Left lung (tissue), 10 donors: ENCODE results near the gene FCGBP. TPM values are rescaled to one million over a fixed set of nuclear protein-coding genes. Genes with fewer than 3 reads are reported as not detected.
"Not testable (repeated sequence)": the region's sequence is repeated elsewhere in the genome, so short reads cannot be mapped to it uniquely, and the experiment has no call there.

Source experiments
- ATAC-seq: fragments of 200-7000 bp; cut with Tn5 transposase; one replicate; pipeline ENCODE4 v1.9.1; 2020; ENCODE audit warnings: moderate library complexity
- DNase-seq, 4 donors: peaks; one replicate each; pipeline ENCODE4 v3.0.0-alpha.2; 2013 to 2020
- H3K27ac ChIP-seq, 2 donors: fragments of 200-600 bp; sonication (generic) in 1 of 2; one replicate each; pipeline versions ENCODE4 v1.5.0 to v1.8.0; 2020 to 2021
- H3K27me3 ChIP-seq, 2 donors: fragments of 200-600 bp; sonication (generic) in 1 of 2; one replicate each; pipeline versions ENCODE4 v1.5.0 to v1.8.0; 2020 to 2021
- H3K36me3 ChIP-seq, 2 donors: fragments of 200-600 bp; sonication (generic) in 1 of 2; one replicate each; pipeline versions ENCODE4 v1.5.0 to v1.8.0; 2020 to 2021
- H3K4me1 ChIP-seq, 2 donors: fragments of 200-600 bp; one replicate each; pipeline ENCODE4 v1.8.0; 2021
- H3K4me3 ChIP-seq, 2 donors: fragments of 200-600 bp; sonication (generic) in 1 of 2; one replicate each; pipeline versions ENCODE4 v1.5.0 to v1.8.0; 2020 to 2021; ENCODE audit warnings: mild to moderate bottlenecking in 1 of 2
- H3K9me3 ChIP-seq, 2 donors: fragments of 200-600 bp; sonication (generic) in 1 of 2; one replicate each; pipeline versions ENCODE4 v1.5.0 to v1.8.0; 2020 to 2021
- intact Hi-C, 2 donors: fragments of 100-400 bp; cut with DNase I; formaldehyde crosslinking; loops; one replicate each; pipeline versions ENCODE4 v1.11.2 to v1.14.2; 2022
- polyA plus RNA-seq, 6 donors: library from polyadenylated mRNA; unstranded; fragments of 120-200 nt; gene quantifications; one replicate each; pipeline ENCODE4 v1.2.1, GENCODE V29; 2013; ENCODE audit not compliant: insufficient read length in 6 of 6
- total RNA-seq, 2 donors: library from RNA; stranded (reverse); fragmentation: NEBNext Ultra II Directional; extraction: Animal tissue kit (Norgen Biotek cat#: 25700); gene quantifications; one replicate each; pipeline ENCODE4 v1.2.1, GENCODE V29; 2021
- TF ChIP-seq, protein P1 (sequence below), 2 donors: fragments of 200-600 bp; sonication (generic) in 1 of 2; IDR thresholded peaks; one replicate each; pipeline versions ENCODE4 v1.5.0 to v1.8.0; 2021; ENCODE audit warnings: antibody characterized with exemption in 2 of 2
- donor health status: DM: no; HTN: yes; CAD: no.
- donor health status: DM: no; HTN: no; CAD: no.

Gene FCGBP
- total and polyA plus RNA-seq, 8 donors = 4.4 to 19.7 (median 12.0) TPM

DNA sequence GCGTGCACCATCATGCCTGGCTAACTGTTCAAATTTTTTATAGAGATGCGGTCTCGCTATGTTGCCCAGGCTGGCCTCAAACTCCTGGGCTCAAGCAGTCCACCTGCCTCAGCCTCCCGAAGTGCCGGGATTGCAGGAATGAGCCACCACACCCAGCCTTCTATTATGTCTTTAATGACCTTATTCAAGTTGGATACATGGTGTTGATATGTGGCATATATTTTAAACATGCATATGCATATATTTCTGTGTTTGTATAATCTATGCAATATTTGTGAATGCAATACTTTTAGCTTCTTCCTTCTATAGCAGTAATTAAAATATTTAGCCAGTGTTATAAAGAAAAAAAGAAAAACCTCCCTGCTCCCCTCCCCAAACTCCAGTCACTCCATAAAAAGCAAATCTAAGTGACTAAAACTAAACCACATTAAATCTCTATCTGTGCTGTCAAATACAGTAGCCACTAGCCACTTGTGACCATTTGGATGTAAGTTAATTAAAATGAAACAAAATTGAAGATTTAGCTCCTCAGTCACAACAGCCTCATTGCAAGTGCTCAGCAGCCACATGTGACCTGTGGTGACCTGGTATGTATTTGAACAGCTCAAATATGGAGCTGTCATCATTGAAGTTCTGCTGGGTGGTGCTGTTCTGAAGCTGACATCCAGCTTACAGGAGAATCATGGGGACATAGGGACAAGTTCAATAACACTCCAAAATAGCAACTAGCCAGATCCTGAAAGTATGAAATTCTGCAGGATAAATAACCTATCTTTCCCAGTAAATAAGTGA, 27.4 kb downstream of the FCGBP start:
- no peaks in the 10 kb centered on the region for H3K4me1 ChIP-seq
- DNase-seq = no peak

DNA sequence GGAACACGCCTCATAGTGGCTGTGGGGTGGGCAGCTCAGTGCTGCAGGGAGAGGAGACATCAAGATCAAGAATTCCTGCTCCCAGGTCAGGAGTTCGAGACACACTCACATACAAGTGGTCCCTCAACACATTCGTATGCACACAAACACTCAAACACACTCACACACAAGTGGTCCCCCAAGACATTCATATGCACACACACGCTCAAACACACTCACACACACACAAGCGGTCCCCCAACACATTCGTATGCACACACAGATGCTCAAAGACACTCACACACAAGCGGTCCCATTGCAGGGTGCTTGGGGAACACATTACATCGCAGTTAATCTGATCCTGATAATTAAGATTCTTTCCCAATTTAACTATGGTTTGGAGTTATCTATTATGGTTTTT, 28.2 kb downstream of the FCGBP start:
- DNase-seq (no peak), ATAC-seq (no peak)
- no peaks in the 10 kb centered on the region for H3K9me3 ChIP-seq
- intact Hi-C loops = no loop called here
- TF ChIP-seq, protein P1, sequence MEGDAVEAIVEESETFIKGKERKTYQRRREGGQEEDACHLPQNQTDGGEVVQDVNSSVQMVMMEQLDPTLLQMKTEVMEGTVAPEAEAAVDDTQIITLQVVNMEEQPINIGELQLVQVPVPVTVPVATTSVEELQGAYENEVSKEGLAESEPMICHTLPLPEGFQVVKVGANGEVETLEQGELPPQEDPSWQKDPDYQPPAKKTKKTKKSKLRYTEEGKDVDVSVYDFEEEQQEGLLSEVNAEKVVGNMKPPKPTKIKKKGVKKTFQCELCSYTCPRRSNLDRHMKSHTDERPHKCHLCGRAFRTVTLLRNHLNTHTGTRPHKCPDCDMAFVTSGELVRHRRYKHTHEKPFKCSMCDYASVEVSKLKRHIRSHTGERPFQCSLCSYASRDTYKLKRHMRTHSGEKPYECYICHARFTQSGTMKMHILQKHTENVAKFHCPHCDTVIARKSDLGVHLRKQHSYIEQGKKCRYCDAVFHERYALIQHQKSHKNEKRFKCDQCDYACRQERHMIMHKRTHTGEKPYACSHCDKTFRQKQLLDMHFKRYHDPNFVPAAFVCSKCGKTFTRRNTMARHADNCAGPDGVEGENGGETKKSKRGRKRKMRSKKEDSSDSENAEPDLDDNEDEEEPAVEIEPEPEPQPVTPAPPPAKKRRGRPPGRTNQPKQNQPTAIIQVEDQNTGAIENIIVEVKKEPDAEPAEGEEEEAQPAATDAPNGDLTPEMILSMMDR (IDR thresholded peaks at IDR 0.05) = no peak
- H3K4me1 ChIP-seq = no peaks in the 10 kb centered on the region
- H3K27me3 ChIP-seq = peaks cover 0 to 9% of the 10 kb centered on the region in 2 donors
- no peak overlapping the region for H3K27ac ChIP-seq
- H3K4me3 ChIP-seq = no peak overlapping the region
- H3K36me3 ChIP-seq = no peaks in the 10 kb centered on the region

More for the DNA sequence above, 27.4 kb downstream of the FCGBP start:
- H3K9me3 ChIP-seq = no peaks in the 10 kb centered on the region
- intact Hi-C loops = no loop called here
- peaks cover 0 to 9% of the 10 kb centered on the region in 2 donors for H3K27me3 ChIP-seq
- H3K27ac ChIP-seq = no peak overlapping the region
- TF ChIP-seq, protein P1 (IDR thresholded peaks at IDR 0.05) = no peak
- no peak for ATAC-seq
- H3K4me3 ChIP-seq = no peak overlapping the region
- H3K36me3 ChIP-seq = no peaks in the 10 kb centered on the region

DNA sequence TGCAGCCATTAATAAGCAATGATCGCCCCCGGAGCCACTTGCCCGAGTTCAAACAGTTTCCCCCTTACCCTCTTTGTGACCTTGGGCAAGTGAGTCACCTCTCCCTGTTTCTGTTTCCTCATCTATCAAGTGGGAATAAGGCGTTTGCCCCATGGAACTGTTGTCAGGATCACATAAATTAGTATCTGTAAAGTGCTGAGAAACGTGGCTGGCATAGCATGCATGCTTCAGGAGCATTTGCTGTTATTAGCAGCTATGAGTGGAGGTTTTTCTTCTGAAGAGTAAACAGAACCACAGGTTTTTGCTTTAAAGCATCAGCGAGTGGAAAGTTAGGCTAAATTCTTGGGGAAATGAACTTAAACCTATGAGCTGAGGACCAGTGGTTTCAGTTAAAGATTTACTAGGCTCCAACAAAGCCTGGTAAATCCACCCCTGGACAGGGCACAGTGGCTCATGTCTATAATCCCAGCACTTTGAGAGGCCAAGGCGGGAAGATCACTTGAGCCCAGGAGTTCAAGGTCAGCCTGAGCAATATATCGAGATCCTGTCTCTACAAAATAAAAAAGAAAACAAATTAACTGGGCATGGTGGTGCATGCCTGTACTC, 30.8 kb downstream of the FCGBP start:
- H3K27ac ChIP-seq, H3K4me3 ChIP-seq, H3K27me3 ChIP-seq, H3K4me1 ChIP-seq, ATAC-seq, DNase-seq, H3K9me3 ChIP-seq, H3K36me3 ChIP-seq, intact Hi-C loops: not testable (repeated sequence)

DNA sequence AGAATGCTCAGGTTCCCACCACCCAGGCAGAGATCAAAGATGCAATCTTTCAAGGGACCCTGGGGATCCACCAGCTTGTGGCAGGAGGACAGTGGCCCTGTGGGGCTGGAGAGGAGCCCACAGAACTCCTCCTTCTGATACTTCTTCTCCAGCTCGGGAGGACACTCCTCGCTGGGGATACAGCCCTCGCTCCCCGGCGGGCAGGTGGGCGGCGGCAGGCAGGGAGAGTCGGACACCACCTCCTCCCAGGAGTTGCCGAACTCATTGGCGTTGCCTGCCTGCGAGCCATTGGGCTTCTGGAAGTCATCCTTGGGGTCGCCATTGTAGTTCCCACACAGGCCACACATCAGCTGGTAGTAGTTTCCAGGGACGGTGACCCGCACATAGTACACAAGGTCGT, 32.1 kb downstream of the FCGBP start:
- H3K4me3 ChIP-seq, H3K27ac ChIP-seq, intact Hi-C loops, H3K4me1 ChIP-seq, DNase-seq, H3K36me3 ChIP-seq, H3K9me3 ChIP-seq, ATAC-seq, H3K27me3 ChIP-seq: not testable (repeated sequence)

DNA sequence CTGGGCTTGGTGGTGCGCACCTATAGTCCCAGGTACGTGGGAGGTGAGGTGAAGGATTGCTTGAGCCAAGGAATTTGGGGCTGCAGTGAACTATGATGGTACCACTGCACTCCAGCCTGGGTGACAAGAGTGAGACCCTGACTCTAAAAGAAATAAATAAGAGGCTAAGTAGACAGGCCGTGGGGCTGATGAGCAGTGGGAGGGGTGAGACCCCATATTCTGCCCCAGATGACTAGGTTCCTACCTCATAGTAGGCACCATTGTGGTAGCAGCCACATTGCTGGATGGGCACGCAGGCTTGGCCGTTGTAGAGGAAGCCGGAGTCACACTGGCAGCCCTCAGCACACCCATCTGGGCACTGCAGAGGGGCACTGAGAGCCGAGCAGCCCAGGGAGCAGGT, 32.8 kb downstream of the FCGBP start:
- intact Hi-C loops, H3K27ac ChIP-seq, H3K4me1 ChIP-seq, H3K36me3 ChIP-seq, H3K27me3 ChIP-seq, H3K9me3 ChIP-seq, DNase-seq, H3K4me3 ChIP-seq, ATAC-seq: not testable (repeated sequence)

DNA sequence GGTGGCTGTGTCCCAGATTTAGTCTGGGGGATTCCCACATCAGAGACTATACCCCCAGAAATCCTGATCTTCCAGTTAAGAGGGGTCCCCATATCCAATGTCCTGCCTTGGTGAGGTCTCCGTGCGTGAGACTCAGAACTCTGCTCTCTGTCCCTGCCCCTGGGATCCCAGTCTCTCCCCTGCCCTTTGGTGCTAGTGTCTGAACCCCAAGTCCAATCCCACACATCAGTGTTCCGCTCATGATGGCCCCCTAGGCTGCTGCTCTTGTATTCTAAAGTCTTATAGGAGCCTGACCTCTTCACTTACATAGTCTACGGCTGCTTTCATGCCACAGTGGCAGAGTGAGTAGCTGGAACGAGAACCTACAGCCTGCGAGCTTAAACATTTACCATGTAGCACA, 35.6 kb downstream of the FCGBP start:
- not testable (repeated sequence) for H3K27me3 ChIP-seq

DNA sequence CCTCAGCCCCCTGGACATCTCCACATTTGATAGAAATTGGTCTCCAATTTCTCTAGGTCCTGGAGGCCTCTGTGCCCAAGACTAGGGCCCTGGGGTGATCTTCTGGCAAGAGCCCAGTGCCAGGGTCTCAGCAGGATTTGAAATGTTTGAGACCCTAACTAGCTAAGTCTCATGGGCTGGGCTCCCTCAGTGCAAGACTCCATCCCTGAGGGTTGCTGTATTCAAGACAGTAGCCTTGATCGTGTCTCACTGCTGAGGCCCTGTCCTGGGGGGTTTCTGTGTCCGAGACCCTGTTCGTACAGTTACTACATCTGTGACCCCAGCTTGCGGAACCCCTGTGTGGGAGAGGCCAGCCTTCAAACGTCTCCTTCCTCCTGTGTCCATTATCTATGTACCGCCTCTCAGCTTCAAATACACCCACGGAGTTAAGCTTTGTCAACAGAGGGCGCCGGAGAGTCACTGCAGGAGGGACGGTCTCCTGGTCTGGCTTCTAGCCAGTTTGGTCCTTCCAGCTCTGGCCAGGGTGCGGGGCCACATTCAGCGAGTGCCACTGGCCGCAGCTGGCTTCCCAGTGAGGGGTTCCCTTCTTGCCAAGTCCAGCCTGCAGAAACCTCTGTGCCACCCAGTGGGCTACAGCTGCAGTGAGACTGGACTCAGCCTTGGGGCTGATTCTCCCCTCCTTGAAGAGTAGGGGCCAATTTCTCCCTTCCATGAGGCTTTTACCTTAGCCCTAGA, 36.8 kb downstream of the FCGBP start:
- H3K27me3 ChIP-seq, H3K4me1 ChIP-seq, H3K9me3 ChIP-seq, H3K4me3 ChIP-seq, intact Hi-C loops, H3K36me3 ChIP-seq, H3K27ac ChIP-seq: not testable (repeated sequence)
- ATAC-seq (peak; percentile 84), DNase-seq (peak in 2 of 4 donors; percentile 11 to 58)
- TF ChIP-seq, protein P1 (IDR thresholded peaks at IDR 0.05) = peak; percentile 14 to 28

More for the DNA sequence above, 35.6 kb downstream of the FCGBP start:
- intact Hi-C loops, H3K36me3 ChIP-seq, H3K9me3 ChIP-seq, H3K27ac ChIP-seq, ATAC-seq, H3K4me1 ChIP-seq, H3K4me3 ChIP-seq, DNase-seq: not testable (repeated sequence)

DNA sequence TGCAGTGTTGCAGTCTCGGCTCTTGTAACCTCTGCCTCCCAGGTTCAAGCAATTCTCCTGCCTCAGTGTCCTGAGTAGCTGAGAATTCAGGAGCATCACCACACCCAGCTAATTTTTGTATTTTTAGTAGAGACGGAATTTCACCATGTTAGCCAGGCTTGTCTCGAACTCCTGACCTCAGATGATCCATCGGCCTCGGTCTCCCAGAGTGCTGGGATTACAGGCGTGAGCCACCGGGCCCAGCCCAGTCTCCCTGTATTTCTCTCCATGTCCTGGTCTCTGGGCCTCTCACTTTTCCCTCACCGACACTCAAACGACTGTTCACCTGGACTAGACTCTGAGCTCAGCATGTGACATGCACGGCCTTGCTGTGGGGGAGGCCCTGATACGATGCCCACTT, 39.3 kb downstream of the FCGBP start:
- H3K27ac ChIP-seq, H3K4me3 ChIP-seq, H3K9me3 ChIP-seq, H3K36me3 ChIP-seq, intact Hi-C loops, ATAC-seq, H3K4me1 ChIP-seq, DNase-seq: not testable (repeated sequence)
- H3K27me3 ChIP-seq = peaks cover 0 to 33% of the 10 kb centered on the region in 2 donors

DNA sequence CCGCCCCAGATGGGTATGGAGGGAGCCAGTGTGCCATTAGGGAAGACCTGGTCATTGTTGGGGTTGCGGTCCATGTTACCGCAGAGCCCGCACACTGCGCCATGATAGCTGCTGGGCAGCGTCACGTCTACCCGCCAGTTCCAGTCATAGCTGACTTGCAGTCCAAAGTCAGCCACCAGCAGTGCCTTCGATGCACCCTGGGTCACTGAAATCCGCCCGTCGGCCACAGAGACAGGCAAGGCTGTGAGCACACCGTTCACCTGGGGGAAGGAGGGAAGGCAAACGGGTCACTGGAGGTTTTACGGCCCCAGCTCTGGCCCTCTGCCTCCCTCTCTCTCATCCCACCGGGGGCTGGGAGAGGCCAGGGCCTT, 40.2 kb downstream of the FCGBP start:
- intact Hi-C loops, H3K36me3 ChIP-seq, H3K27ac ChIP-seq: not testable (repeated sequence)

More for the DNA sequence above, 40.2 kb downstream of the FCGBP start:
- not testable (repeated sequence) for H3K4me1 ChIP-seq, DNase-seq, H3K4me3 ChIP-seq, ATAC-seq, H3K9me3 ChIP-seq
- H3K27me3 ChIP-seq = peaks cover 0 to 36% of the 10 kb centered on the region in 2 donors
